ENCODE data around the gene GNAI2. TPM values are rescaled to one million over a fixed set of nuclear protein-coding genes. Genes with fewer than 3 reads are reported as not detected.

GNAI2 gene
- polyA plus RNA-seq, 4 donors, result 23.9 to 117 (median 81.9) TPM

DNA sequence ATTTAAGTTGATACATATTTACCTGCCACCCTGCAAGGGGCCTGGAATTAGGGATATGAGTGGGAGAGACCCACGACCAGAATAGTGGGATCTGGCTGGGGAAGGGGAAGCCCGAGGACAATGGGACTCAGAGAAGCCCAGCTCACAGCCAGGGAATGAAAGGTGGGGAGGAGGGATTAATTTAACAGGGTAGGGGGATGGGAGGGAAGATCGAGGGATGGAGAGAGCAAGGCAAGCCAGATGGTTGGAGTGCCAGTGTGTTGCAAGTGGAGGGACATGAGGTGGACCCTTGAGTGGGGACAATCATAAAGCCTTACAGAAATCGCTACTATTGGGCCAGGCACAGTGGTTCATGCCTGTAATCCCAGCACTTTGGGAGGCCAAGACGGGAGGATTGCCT, 4.4 kb upstream of the GNAI2 start:
- Histone ChIP-seq H3K4me3 (ENCODE audit: low read depth in 1 of 3, low read length in 3 of 3) (no peak overlapping the region), H3K36me3 (ENCODE audit: control insufficient read depth in 3 of 3, insufficient read depth in 2 of 3, low read depth in 1 of 3, low read length in 3 of 3) (no peaks in the 10 kb centered on the region), H3K27ac (ENCODE audit: low read depth in 1 of 3, low read length in 2 of 3) (no peak overlapping the region), H3K27me3 (ENCODE audit: control insufficient read depth in 3 of 3, insufficient read depth in 3 of 3, low read length in 3 of 3) (no peaks in the 10 kb centered on the region), H3K9me3 (ENCODE audit: control insufficient read depth in 2 of 2, insufficient read depth in 1 of 2, low read depth in 1 of 2, low read length in 1 of 2) (no peaks in the 10 kb centered on the region), H3K4me1 (ENCODE audit: control insufficient read depth in 3 of 3, insufficient read depth in 2 of 3, low read depth in 1 of 3, low read length in 2 of 3) (peaks cover 0 to 20% (median under 1%) of the 10 kb centered on the region in 3 donors)
- WGBS, 3 donors, result 80 to 85% (median 80%) methylated on average over 5 of the region's 5 CpGs
- FAIRE-seq (no peak), DNase-seq (no peak)

DNA sequence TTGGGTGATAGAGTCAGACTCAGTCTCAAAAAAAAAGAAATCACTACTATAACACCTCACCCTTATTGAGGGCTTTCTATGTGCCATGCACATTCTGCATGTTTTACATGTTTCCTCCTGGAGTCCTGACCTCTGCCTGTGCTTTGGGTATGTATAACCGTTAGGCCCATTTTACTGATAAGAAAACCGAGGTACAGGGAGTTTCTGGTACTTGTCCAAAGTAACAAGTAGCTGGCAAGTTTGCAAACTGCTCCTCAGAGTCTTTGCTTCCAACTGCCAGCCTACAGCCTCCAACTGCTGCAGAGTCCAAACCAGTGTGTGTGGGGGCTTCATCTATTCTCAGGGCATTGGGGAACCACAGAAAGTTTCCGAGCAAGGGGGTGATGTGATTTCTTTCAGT, 3.7 kb upstream of the GNAI2 start:
- H3K27me3 ChIP-seq (ENCODE audit: control insufficient read depth in 3 of 3, insufficient read depth in 3 of 3, low read length in 3 of 3), result no peaks in the 10 kb centered on the region
- no peaks in the 10 kb centered on the region for H3K36me3 ChIP-seq (ENCODE audit: control insufficient read depth in 3 of 3, insufficient read depth in 2 of 3, low read depth in 1 of 3, low read length in 3 of 3)
- H3K27ac ChIP-seq (ENCODE audit: low read depth in 1 of 3, low read length in 2 of 3), result no peak overlapping the region
- H3K9me3 ChIP-seq (ENCODE audit: control insufficient read depth in 2 of 2, insufficient read depth in 1 of 2, low read depth in 1 of 2, low read length in 1 of 2), result no peaks in the 10 kb centered on the region
- H3K4me1 ChIP-seq (ENCODE audit: control insufficient read depth in 3 of 3, insufficient read depth in 2 of 3, low read depth in 1 of 3, low read length in 2 of 3), result peaks cover 0 to 14% (median 4%) of the 10 kb centered on the region in 3 donors
- DNase-seq, result no peak
- no peak for FAIRE-seq
- 45 to 78% (median 59%) methylated on average over 3 of the region's 3 CpGs for WGBS, 3 donors
- no peak overlapping the region for H3K4me3 ChIP-seq (ENCODE audit: low read depth in 1 of 3, low read length in 3 of 3)

DNA sequence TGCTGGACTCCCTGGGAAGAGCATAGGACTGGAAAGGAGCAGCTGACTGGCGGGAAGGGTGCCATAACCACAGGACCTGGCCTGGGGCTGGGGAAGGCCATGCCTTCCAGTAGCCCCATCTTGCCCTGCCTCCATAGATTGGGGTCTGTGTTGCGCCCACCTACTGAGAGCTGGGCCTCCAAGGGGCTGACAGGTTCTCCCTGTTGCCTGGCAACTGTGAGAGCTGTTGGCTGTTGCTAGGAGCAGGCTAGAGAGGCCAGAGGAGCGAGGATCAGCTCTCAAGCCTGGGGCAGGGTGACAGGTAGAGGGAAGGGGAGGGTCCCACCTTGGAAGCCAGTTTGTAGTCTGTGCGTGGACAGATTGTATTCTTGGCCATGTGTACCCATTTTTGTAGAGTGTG, 2.8 kb upstream of the GNAI2 start:
- Histone ChIP-seq H3K27ac (ENCODE audit: low read depth in 1 of 3, low read length in 2 of 3) (no peak overlapping the region), H3K27me3 (ENCODE audit: control insufficient read depth in 3 of 3, insufficient read depth in 3 of 3, low read length in 3 of 3) (no peaks in the 10 kb centered on the region), H3K9me3 (ENCODE audit: control insufficient read depth in 2 of 2, insufficient read depth in 1 of 2, low read depth in 1 of 2, low read length in 1 of 2) (no peaks in the 10 kb centered on the region), H3K36me3 (ENCODE audit: control insufficient read depth in 3 of 3, insufficient read depth in 2 of 3, low read depth in 1 of 3, low read length in 3 of 3) (peaks cover 0 to 1% (median 0%) of the 10 kb centered on the region in 3 donors), H3K4me1 (ENCODE audit: control insufficient read depth in 3 of 3, insufficient read depth in 2 of 3, low read depth in 1 of 3, low read length in 2 of 3) (peaks cover 0 to 12% (median 7%) of the 10 kb centered on the region in 3 donors), H3K4me3 (ENCODE audit: low read depth in 1 of 3, low read length in 3 of 3) (no peak overlapping the region)
- DNase-seq, result no peak
- no peak for FAIRE-seq
- WGBS, 3 donors, result 89 to 90% (median 90%) methylated on average over 4 of the region's 4 CpGs

GRCh38 chr3:50236484-50237132, 604 bp downstream of the GNAI2 start:
- 4 to 17% (median 16%) methylated on average over 13 of the region's 13 CpGs for WGBS, 3 donors
- H3K27ac ChIP-seq (ENCODE audit: low read depth in 1 of 3, low read length in 2 of 3), result peak overlapping the region; percentile 79 to 87 (median 81)
- no peaks in the 10 kb centered on the region for H3K27me3 ChIP-seq (ENCODE audit: control insufficient read depth in 3 of 3, insufficient read depth in 3 of 3, low read length in 3 of 3)
- no peak for FAIRE-seq
- no peaks in the 10 kb centered on the region for H3K9me3 ChIP-seq (ENCODE audit: control insufficient read depth in 2 of 2, insufficient read depth in 1 of 2, low read depth in 1 of 2, low read length in 1 of 2)
- H3K4me3 ChIP-seq (ENCODE audit: low read depth in 1 of 3, low read length in 3 of 3), result peak overlapping the region; percentile 78 to 92 (median 86)
- DNase-seq, result no peak
- H3K4me1 ChIP-seq (ENCODE audit: control insufficient read depth in 3 of 3, insufficient read depth in 2 of 3, low read depth in 1 of 3, low read length in 2 of 3), result peaks cover 8 to 29% (median 10%) of the 10 kb centered on the region in 3 donors
- H3K36me3 ChIP-seq (ENCODE audit: control insufficient read depth in 3 of 3, insufficient read depth in 2 of 3, low read depth in 1 of 3, low read length in 3 of 3), result peaks cover 0 to 33% (median 0%) of the 10 kb centered on the region in 3 donors

GRCh38 chr3:50237133-50237651, 1.2 kb downstream of the GNAI2 start:
- DNase-seq (peak in 1 of 2 donors; percentile 54), FAIRE-seq (no peak)
- H3K4me1 ChIP-seq (ENCODE audit: control insufficient read depth in 3 of 3, insufficient read depth in 2 of 3, low read depth in 1 of 3, low read length in 2 of 3), result peaks cover 10 to 34% (median 13%) of the 10 kb centered on the region in 3 donors

DNA sequence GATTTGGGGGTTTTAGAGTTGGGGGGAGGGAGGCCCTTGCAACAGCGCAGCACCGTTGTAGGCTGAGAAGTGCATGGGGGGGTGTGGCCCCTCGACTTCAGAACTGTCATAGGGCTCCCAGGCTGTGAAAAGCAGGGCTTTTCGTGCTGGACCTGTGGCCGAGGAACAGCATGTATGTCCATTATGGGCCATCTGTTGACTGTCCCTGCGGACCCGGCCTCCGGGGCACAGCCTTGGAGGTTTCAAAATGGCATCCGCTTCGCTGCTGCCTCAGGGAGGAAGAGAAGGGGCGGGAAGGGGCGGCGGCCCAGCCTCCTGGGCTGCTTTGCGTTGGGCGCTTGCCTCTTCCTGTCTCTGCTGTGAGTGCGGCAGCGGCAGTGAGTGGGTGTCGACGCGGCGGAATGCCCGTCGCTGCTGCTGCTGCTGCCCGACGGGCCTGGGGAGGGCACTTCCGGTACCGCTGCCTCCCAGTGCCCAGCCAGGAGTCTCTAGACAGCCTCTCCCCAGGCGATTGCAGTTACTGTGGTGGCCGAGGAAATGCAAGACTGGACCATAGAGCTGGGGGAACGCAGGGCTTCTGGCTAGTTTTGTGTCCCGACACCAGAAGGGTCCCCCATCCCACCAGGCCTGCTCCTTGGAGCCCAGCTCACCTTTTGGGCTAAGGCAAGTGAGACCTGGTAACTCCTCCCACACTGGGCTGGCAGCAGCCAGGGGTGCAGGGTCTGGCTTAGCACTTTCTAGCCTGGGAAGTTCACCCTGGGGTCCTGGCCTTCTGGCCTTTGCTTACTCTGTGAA, 1.9 kb downstream of the GNAI2 start:
- peak; percentile 58 to 85 for DNase-seq
- Histone ChIP-seq H3K4me1 (ENCODE audit: control insufficient read depth in 3 of 3, insufficient read depth in 2 of 3, low read depth in 1 of 3, low read length in 2 of 3) (peaks cover 10 to 40% (median 18%) of the 10 kb centered on the region in 3 donors), H3K9me3 (ENCODE audit: control insufficient read depth in 2 of 2, insufficient read depth in 1 of 2, low read depth in 1 of 2, low read length in 1 of 2) (no peaks in the 10 kb centered on the region), H3K4me3 (ENCODE audit: low read depth in 1 of 3, low read length in 3 of 3) (peak overlapping the region; percentile 78 to 92 (median 86)), H3K36me3 (ENCODE audit: control insufficient read depth in 3 of 3, insufficient read depth in 2 of 3, low read depth in 1 of 3, low read length in 3 of 3) (peaks cover 0 to 46% (median 0%) of the 10 kb centered on the region in 3 donors), H3K27ac (ENCODE audit: low read depth in 1 of 3, low read length in 2 of 3) (peak overlapping the region; percentile 79 to 87 (median 81)), H3K27me3 (ENCODE audit: control insufficient read depth in 3 of 3, insufficient read depth in 3 of 3, low read length in 3 of 3) (no peaks in the 10 kb centered on the region)
- 4 to 22% (median 18%) methylated on average over 31 of the region's 31 CpGs for WGBS, 3 donors
- FAIRE-seq, result no peak

More at GRCh38 chr3:50237133-50237651, 1.2 kb downstream of the GNAI2 start:
- Histone ChIP-seq H3K27me3 (ENCODE audit: control insufficient read depth in 3 of 3, insufficient read depth in 3 of 3, low read length in 3 of 3) (no peaks in the 10 kb centered on the region), H3K36me3 (ENCODE audit: control insufficient read depth in 3 of 3, insufficient read depth in 2 of 3, low read depth in 1 of 3, low read length in 3 of 3) (peaks cover 0 to 39% (median 0%) of the 10 kb centered on the region in 3 donors), H3K27ac (ENCODE audit: low read depth in 1 of 3, low read length in 2 of 3) (peak overlapping the region; percentile 79 to 87 (median 81)), H3K9me3 (ENCODE audit: control insufficient read depth in 2 of 2, insufficient read depth in 1 of 2, low read depth in 1 of 2, low read length in 1 of 2) (no peaks in the 10 kb centered on the region), H3K4me3 (ENCODE audit: low read depth in 1 of 3, low read length in 3 of 3) (peak overlapping the region; percentile 78 to 92 (median 86))
- 15 to 49% (median 43%) methylated on average over 6 to 7 of the region's 7 CpGs for WGBS, 3 donors

- no peak for FAIRE-seq
- Histone ChIP-seq H3K4me1 (ENCODE audit: control insufficient read depth in 3 of 3, insufficient read depth in 2 of 3, low read depth in 1 of 3, low read length in 2 of 3) (peaks cover 10 to 38% (median 23%) of the 10 kb centered on the region in 3 donors), H3K4me3 (ENCODE audit: low read depth in 1 of 3, low read length in 3 of 3) (peak overlapping the region in 2 of 3 donors; percentile 86 to 92), H3K27me3 (ENCODE audit: control insufficient read depth in 3 of 3, insufficient read depth in 3 of 3, low read length in 3 of 3) (no peaks in the 10 kb centered on the region), H3K9me3 (ENCODE audit: control insufficient read depth in 2 of 2, insufficient read depth in 1 of 2, low read depth in 1 of 2, low read length in 1 of 2) (no peaks in the 10 kb centered on the region), H3K36me3 (ENCODE audit: control insufficient read depth in 3 of 3, insufficient read depth in 2 of 3, low read depth in 1 of 3, low read length in 3 of 3) (peaks cover 0 to 51% (median 0%) of the 10 kb centered on the region in 3 donors), H3K27ac (ENCODE audit: low read depth in 1 of 3, low read length in 2 of 3) (peak overlapping the region; percentile 62 to 81 (median 79))
- WGBS, 3 donors, result 13 to 28% (median 26%) methylated on average over 7 of the region's 7 CpGs
- DNase-seq, result peak; percentile 62 to 95
These were observed 2.6 kb downstream of the GNAI2 start for GRCh38 chr3:50238549-50239026.

- no peaks in the 10 kb centered on the region for H3K9me3 ChIP-seq (ENCODE audit: control insufficient read depth in 2 of 2, insufficient read depth in 1 of 2, low read depth in 1 of 2, low read length in 1 of 2)
- no peak for DNase-seq
- H3K27me3 ChIP-seq (ENCODE audit: control insufficient read depth in 3 of 3, insufficient read depth in 3 of 3, low read length in 3 of 3), result no peaks in the 10 kb centered on the region
- peaks cover 10 to 38% (median 23%) of the 10 kb centered on the region in 3 donors for H3K4me1 ChIP-seq (ENCODE audit: control insufficient read depth in 3 of 3, insufficient read depth in 2 of 3, low read depth in 1 of 3, low read length in 2 of 3)
- no peak for FAIRE-seq
- H3K4me3 ChIP-seq (ENCODE audit: low read depth in 1 of 3, low read length in 3 of 3), result no peak overlapping the region
- H3K36me3 ChIP-seq (ENCODE audit: control insufficient read depth in 3 of 3, insufficient read depth in 2 of 3, low read depth in 1 of 3, low read length in 3 of 3), result peaks cover 0 to 62% (median 0%) of the 10 kb centered on the region in 3 donors
- peak overlapping the region in 1 of 3 donors; percentile 81 for H3K27ac ChIP-seq (ENCODE audit: low read depth in 1 of 3, low read length in 2 of 3)
- 77 to 91% (median 79%) methylated on average over 4 of the region's 4 CpGs for WGBS, 3 donors
These were observed 3.6 kb downstream of the GNAI2 start for GRCh38 chr3:50239649-50240048.

All from small intestine (tissue), 7 donors.